GM03348 (cell line): ENCODE results near the gene MLH1.

Experiments
- DNase-seq: peaks from one replicate; pipeline ENCODE4 v3.0.0; 2012; ENCODE audit warnings: low spot score

Gene MLH1

GRCh38 chr3:37094636-37095035, 101.3 kb downstream of the MLH1 start:
- DNase-seq: no peak

DNA sequence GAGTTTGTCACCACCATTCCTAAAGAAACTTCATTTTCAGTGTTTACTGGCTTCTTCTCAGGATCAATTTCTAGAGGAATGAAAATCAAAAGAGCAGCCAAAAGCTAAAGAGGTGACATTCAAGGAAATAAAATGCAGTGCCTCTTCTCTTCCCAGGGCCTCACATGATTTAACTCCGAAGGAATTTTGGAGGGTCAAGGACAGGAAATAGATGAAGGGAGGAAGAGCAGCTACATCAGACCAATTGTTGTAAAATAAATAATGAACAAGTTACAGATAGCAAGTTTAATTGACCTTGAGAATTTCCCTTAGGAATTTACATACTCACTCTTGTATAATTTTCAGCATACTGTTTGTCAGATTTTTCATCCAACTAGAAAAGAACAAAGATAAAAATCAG, 103.0 kb downstream of the MLH1 start:
- DNase-seq: peak; percentile 63

DNA sequence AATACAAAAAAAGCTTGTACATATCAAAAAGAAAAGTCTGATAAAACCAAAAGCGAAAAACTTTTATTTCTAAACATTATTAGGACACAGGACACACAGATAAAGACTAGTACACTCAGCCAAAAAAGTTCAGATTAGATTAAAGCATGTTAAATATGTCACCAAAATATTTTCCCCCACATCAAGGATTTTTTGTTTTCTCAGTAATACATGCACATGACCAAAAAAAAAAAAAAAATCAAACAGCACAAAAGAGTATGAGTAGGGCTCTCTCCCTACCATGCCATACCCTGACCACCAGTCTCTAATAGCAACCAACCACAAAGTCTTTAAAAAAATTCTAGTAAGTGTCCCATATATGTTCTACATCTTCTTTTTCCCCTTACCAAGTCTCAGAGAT, 103.7 kb downstream of the MLH1 start:
- no peak for DNase-seq

- DNase-seq: no peak
These were observed 104.5 kb downstream of the MLH1 start for GRCh38 chr3:37097776-37098175.

GRCh38 chr3:37098884-37099283, 105.6 kb downstream of the MLH1 start:
- DNase-seq: no peak

- no peak for DNase-seq
These were observed 106.2 kb downstream of the MLH1 start for GRCh38 chr3:37099469-37099868.

DNA sequence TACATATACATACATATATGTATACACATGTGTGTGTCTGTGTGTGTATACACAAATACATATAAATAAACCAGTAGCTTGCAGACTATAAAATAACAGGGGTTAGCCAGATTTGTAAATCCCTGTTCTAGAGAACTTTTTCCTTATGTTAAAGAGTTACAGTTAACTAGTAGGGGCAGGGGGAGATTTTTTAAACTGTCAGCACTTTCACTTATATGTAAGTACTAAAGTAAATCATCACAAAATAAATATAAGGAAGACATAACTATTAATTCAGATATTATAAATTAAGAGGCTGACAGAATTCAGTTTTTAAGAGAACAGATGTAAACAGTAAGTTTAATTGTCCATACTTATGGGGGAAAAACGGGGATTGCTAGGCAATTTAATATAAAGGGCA, 107.1 kb downstream of the MLH1 start:
- no peak for DNase-seq
